ENCODE measurements around the gene WDR64. TPM values are rescaled to one million over a fixed set of nuclear protein-coding genes. Genes with fewer than 3 reads are reported as not detected.

Gene WDR64
- total RNA-seq, 6 donors from 2014 or later = 0.20 TPM; not detected in 5

- WGBS, 2 donors = 68 to 80% methylated on average over 7 of the region's 7 CpGs
Measured at GRCh38 chr1:241646201-241646600, 5.9 kb upstream of the WDR64 start.

GRCh38 chr1:241647658-241648057, 4.4 kb upstream of the WDR64 start:
- WGBS, 2 donors = 78 to 92% methylated on average over 1 of the region's 1 CpG

More at GRCh38 chr1:241646201-241646600, 5.9 kb upstream of the WDR64 start:
- Histone ChIP-seq H3K9me3 (no peaks in the 10 kb centered on the region), H3K27me3 (no peaks in the 10 kb centered on the region), H3K27ac (no peak overlapping the region), H3K4me3 (no peak overlapping the region), H3K36me3 (no peaks in the 10 kb centered on the region), H3K4me1 (no peaks in the 10 kb centered on the region)
- DNase-seq = no peak
- no peak for TF ChIP-seq EP300 (IDR thresholded peaks at IDR 0.05)
- no peak for TF ChIP-seq CTCF (IDR thresholded peaks at IDR 0.05)
- TF ChIP-seq POLR2A (IDR thresholded peaks at IDR 0.05) = no peak
- TF ChIP-seq POLR2AphosphoS5 (IDR thresholded peaks at IDR 0.05) = no peak
- ATAC-seq (ENCODE audit: low FRiP score in 2 of 2) = no peak

GRCh38 chr1:241648159-241648558, 3.9 kb upstream of the WDR64 start:
- TF ChIP-seq POLR2AphosphoS5 (IDR thresholded peaks at IDR 0.05) (no peak), EP300 (IDR thresholded peaks at IDR 0.05) (no peak), CTCF (IDR thresholded peaks at IDR 0.05) (no peak), POLR2A (IDR thresholded peaks at IDR 0.05) (no peak)
- Histone ChIP-seq H3K36me3 (no peaks in the 10 kb centered on the region), H3K4me3 (no peak overlapping the region), H3K27ac (no peak overlapping the region), H3K27me3 (no peaks in the 10 kb centered on the region), H3K9me3 (no peaks in the 10 kb centered on the region), H3K4me1 (no peaks in the 10 kb centered on the region)
- no peak for DNase-seq
- 81% methylated on average over 1 of the region's 1 CpG for WGBS, 2 donors
- no peak for ATAC-seq (ENCODE audit: low FRiP score in 2 of 2)

More at GRCh38 chr1:241647658-241648057, 4.4 kb upstream of the WDR64 start:
- no peaks in the 10 kb centered on the region for H3K27me3 ChIP-seq
- H3K4me3 ChIP-seq = no peak overlapping the region
- H3K9me3 ChIP-seq = no peaks in the 10 kb centered on the region
- TF ChIP-seq POLR2AphosphoS5 (IDR thresholded peaks at IDR 0.05) (no peak), EP300 (IDR thresholded peaks at IDR 0.05) (no peak), POLR2A (IDR thresholded peaks at IDR 0.05) (no peak), CTCF (IDR thresholded peaks at IDR 0.05) (no peak)
- no peaks in the 10 kb centered on the region for H3K36me3 ChIP-seq
- DNase-seq (no peak), ATAC-seq (ENCODE audit: low FRiP score in 2 of 2) (no peak)
- H3K4me1 ChIP-seq = no peaks in the 10 kb centered on the region
- H3K27ac ChIP-seq = no peak overlapping the region

- DNase-seq = no peak
- WGBS, 2 donors = 63 to 64% methylated on average over 1 of the region's 1 CpG
- H3K27ac ChIP-seq = no peak overlapping the region
- ATAC-seq (ENCODE audit: low FRiP score in 2 of 2) = no peak
- no peaks in the 10 kb centered on the region for H3K4me1 ChIP-seq
- H3K36me3 ChIP-seq = no peaks in the 10 kb centered on the region
- H3K27me3 ChIP-seq = no peaks in the 10 kb centered on the region
- no peaks in the 10 kb centered on the region for H3K9me3 ChIP-seq
- no peak overlapping the region for H3K4me3 ChIP-seq
- TF ChIP-seq POLR2AphosphoS5 (IDR thresholded peaks at IDR 0.05) (no peak), CTCF (IDR thresholded peaks at IDR 0.05) (no peak), POLR2A (IDR thresholded peaks at IDR 0.05) (no peak), EP300 (IDR thresholded peaks at IDR 0.05) (no peak)
Measured at GRCh38 chr1:241654019-241654418, 1.9 kb downstream of the WDR64 start.

GRCh38 chr1:241654641-241655040, 2.6 kb downstream of the WDR64 start:
- no peaks in the 10 kb centered on the region for H3K9me3 ChIP-seq
- no peak overlapping the region for H3K4me3 ChIP-seq
- no peaks in the 10 kb centered on the region for H3K27me3 ChIP-seq
- no peak overlapping the region for H3K27ac ChIP-seq
- H3K36me3 ChIP-seq = no peaks in the 10 kb centered on the region
- TF ChIP-seq POLR2AphosphoS5 (IDR thresholded peaks at IDR 0.05) = no peak
- TF ChIP-seq POLR2A (IDR thresholded peaks at IDR 0.05) = no peak
- no peak for TF ChIP-seq CTCF (IDR thresholded peaks at IDR 0.05)
- no peak for TF ChIP-seq EP300 (IDR thresholded peaks at IDR 0.05)
- WGBS, 2 donors = 88 to 91% methylated on average over 1 of the region's 1 CpG
- DNase-seq = no peak
- no peak for ATAC-seq (ENCODE audit: low FRiP score in 2 of 2)
- no peaks in the 10 kb centered on the region for H3K4me1 ChIP-seq

All from upper lobe of left lung (tissue), 6 donors.